Activated naive CD8-positive, alpha-beta T cell treated with anti-CD3 and anti-CD28 coated beads, Interleukin-2, amount 10 ng/mL, durations not matched to agents 7 days and 5 days (primary cell): ENCODE results near the gene GABARAPL2. TPM values are rescaled to one million over a fixed set of nuclear protein-coding genes. Genes with fewer than 3 reads are reported as not detected.

Source experiments
- ATAC-seq: fragments of 150-1000 bp; cut with Tn5 transposase; one replicate; pipeline ENCODE4 v1.10.0; 2021; ENCODE audit warnings: low read depth, moderate library complexity
- POLR2A ChIA-PET: fragments of 350-600 bp; sonication (Branson Sonifier 250); formaldehyde crosslinking; loops from one replicate; lab custom pipeline; 2021; ENCODE audit warnings: antibody characterized with exemption; lab: Charles Lee
- DNase-seq: peaks from one replicate; pipeline ENCODE4 v3.0.0; 2021
- H3K27ac Mint-ChIP-seq: one replicate; pipeline ENCODE4 v1.8.0; 2022; ENCODE audit warnings: mild to moderate bottlenecking, mixed read lengths
- H3K27me3 Mint-ChIP-seq: one replicate; pipeline ENCODE4 v1.8.0; 2022; ENCODE audit warnings: mild to moderate bottlenecking, moderate library complexity, mixed read lengths
- H3K36me3 Mint-ChIP-seq: one replicate; pipeline ENCODE4 v1.8.0; 2021; ENCODE audit warnings: mild to moderate bottlenecking, mixed read lengths
- H3K4me1 Mint-ChIP-seq: one replicate; pipeline ENCODE4 v1.8.0; 2021; ENCODE audit warnings: mixed read lengths
- H3K4me3 Mint-ChIP-seq: one replicate; pipeline ENCODE4 v1.8.0; 2022; ENCODE audit warnings: mild to moderate bottlenecking, moderate library complexity, mixed read lengths
- H3K9me3 Mint-ChIP-seq: one replicate; pipeline ENCODE4 v1.8.0; 2021; ENCODE audit warnings: mixed read lengths
- total RNA-seq, 2 experiments: library from RNA; stranded (reverse); gene quantifications; one replicate each; pipeline ENCODE4 v1.2.3, GENCODE V29; 2021

GABARAPL2 gene
- total RNA-seq, 2 experiments from 2014 or later = 71.6 to 72.9 TPM

DNA sequence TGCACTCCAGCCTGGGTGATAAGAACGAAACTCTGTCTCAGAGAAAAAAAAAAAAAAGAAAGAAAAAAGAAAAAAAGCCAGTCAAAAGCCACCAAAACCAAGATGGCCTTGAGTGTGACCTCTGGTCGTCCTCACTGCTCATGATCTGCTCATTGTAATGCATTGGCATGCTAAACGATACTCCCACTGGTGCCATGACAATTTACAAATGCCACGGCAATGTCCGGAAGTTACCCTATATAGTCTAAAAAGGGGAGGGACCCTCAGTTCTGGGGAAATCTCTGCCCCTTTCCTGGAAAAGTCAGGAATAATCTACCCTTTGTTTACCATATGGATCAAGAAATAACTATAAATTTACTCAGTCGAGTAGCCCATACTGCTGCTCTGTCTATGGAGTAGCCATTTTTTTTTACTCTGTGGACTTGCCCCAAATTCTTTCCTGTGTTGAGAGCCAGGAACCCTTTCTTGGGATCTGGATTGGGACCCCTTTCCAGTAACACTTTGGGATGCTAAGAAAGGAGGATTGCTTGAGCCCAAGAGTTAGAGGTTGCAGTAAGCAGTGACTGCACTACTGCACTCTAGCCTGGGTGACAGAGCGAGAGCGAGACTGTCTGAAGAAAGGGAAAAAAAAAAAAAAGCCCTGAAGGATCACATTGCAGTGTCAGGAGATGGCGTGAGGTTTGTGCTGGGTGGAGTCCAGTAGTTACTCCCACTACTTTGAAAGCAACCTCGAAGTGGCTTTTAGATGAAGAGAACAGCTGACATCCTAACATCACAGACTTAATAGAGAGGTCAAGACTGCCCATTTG is 6.4 kb upstream of the GABARAPL2 start:
- Mint-ChIP-seq H3K9me3 (no peaks in the 10 kb centered on the region), H3K36me3 (no peaks in the 10 kb centered on the region), H3K27ac (no peak overlapping the region), H3K27me3 (peaks cover 32% of the 10 kb centered on the region), H3K4me3 (no peak overlapping the region), H3K4me1 (peaks cover 8% of the 10 kb centered on the region)
- no peak for DNase-seq
- no peak for ATAC-seq
- POLR2A ChIA-PET = interaction anchor here (0.6 to 1.6 kb wide), 2 partner anchors 88 to 94 kb away, joined by 3 to 5 read pairs; partner anchors contain the start of genes KARS1 and TERF2IP

DNA sequence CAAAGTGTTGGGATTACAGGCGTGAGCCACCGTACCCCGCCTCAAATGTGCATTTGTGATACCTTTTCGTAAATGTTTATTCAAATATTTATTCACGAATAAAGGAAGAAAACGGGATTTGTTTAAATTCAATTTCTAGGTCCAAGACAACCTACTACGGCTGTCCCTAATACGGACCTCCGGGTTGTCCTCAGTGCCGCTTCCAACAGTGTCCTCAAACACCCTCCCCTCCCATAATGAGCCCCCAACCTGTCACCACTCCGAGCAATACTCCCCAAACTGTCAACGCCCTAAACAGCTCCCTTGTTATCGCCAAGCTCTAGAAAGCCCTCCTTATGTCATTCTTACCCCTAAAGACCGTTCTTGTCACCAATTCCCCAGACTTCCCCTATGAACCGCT is 539 bp upstream of the GABARAPL2 start:
- H3K27ac Mint-ChIP-seq = peak overlapping the region; percentile 91
- ATAC-seq (no peak), DNase-seq (no peak)
- H3K9me3 Mint-ChIP-seq = no peaks in the 10 kb centered on the region
- H3K4me3 Mint-ChIP-seq = peak overlapping the region; percentile 93
- H3K36me3 Mint-ChIP-seq = peaks cover 2% of the 10 kb centered on the region
- H3K27me3 Mint-ChIP-seq = peaks cover 22% of the 10 kb centered on the region
- POLR2A ChIA-PET = interaction anchor here (1.3 to 4.7 kb wide), 4 partner anchors 10 to 133 kb away, joined by 6 to 32 read pairs (median 20); partner anchors contain the start of genes ADAT1, CFDP1, KARS1 and TERF2IP
- peaks cover 18% of the 10 kb centered on the region for H3K4me1 Mint-ChIP-seq

DNA sequence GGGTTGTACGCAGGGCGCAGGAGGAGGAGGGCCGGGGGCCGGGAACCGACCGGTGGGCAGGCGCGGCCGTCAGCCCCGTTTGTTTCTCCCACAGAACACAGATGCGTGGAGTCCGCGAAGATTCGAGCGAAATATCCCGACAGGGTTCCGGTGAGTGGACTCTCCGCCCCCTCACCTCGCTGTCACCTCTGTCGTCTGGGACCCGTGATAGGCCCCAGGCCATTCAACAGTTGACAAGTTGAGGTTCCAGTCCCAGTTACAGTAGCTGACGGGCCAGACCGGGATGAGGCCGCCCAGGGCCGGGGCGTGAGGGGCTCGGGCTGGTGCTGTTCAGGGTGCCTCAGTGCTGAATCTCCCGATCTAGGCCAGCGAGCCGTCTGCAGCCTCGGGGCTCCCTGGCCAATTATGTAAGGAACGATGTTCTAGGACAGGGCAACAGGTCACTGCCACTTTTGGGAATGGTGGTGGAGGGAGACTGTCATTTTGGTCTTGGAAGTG is 628 bp downstream of the GABARAPL2 start:
- Mint-ChIP-seq H3K9me3 (no peaks in the 10 kb centered on the region), H3K27me3 (peaks cover 18% of the 10 kb centered on the region), H3K4me3 (peak overlapping the region; percentile 93), H3K4me1 (peaks cover 18% of the 10 kb centered on the region), H3K36me3 (peaks cover 5% of the 10 kb centered on the region), H3K27ac (peak overlapping the region; percentile 77)
- POLR2A ChIA-PET = interaction anchor here (0.8 to 4.7 kb wide), 7 partner anchors 9 to 82 kb away, joined by 3 to 32 read pairs (median 5); partner anchors contain the start of genes ADAT1, KARS1, TERF2IP and TMEM231
- peak; percentile 3 for ATAC-seq
- DNase-seq = no peak

DNA sequence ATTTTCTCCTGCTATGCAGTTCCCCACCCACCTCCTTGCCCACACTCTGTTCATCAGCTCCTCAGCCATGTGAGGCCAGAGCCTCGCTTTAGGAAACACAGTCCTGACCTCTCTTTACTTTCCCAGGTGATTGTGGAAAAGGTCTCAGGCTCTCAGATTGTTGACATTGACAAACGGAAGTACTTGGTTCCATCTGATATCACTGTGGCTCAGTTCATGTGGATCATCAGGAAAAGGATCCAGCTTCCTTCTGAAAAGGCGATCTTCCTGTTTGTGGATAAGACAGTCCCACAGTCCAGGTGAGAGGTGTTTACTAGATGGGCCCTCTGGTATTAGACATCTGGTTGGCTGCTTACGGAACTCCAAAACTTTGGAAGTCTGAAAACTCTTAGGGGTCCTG is 1.7 kb downstream of the GABARAPL2 start:
- peak overlapping the region; percentile 93 for H3K4me3 Mint-ChIP-seq
- POLR2A ChIA-PET = interaction anchor here (0.8 to 4.7 kb wide), 2 partner anchors 18 to 55 kb away, joined by 3 to 22 read pairs; partner anchors contain the start of gene ADAT1
- no peak overlapping the region for H3K27ac Mint-ChIP-seq
- peaks cover 10% of the 10 kb centered on the region for H3K27me3 Mint-ChIP-seq
- DNase-seq (no peak), ATAC-seq (no peak)
- peaks cover 5% of the 10 kb centered on the region for H3K36me3 Mint-ChIP-seq
- H3K9me3 Mint-ChIP-seq = no peaks in the 10 kb centered on the region
- H3K4me1 Mint-ChIP-seq = peaks cover 18% of the 10 kb centered on the region

DNA sequence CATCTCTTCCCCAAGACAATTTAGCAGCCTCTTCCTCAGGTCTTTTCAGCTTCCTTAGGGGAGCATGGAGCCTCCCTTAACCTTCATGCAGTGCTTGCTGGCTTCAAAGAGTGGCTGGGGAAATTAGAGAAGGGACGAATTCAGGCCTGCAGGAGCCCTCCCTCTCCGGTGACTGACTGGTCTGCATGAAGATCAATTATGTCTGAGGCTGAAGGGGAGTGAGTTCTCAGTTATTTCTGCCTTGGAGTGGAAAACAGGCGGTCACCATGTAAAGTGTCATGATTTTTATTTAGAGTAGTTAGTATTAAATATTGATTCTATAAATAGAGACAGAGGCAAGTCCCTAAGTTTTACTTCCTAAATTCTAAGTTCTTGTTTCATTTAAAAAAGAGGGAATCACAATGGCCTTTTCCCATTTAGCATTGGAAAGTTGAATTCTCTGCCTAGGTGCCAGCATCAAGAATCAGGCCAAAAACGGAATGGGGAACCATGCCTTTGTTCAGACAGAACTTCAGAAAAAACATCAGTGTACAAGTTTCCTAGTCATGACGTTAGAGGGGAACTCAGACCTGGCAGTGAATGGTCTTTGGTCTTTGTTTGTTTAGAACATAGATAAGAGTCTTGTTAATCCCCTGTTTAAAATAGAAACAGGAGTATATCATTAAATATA is 4.4 kb downstream of the GABARAPL2 start:
- no peak overlapping the region for H3K27ac Mint-ChIP-seq
- H3K9me3 Mint-ChIP-seq = no peaks in the 10 kb centered on the region
- H3K36me3 Mint-ChIP-seq = peaks cover 5% of the 10 kb centered on the region
- DNase-seq (no peak), ATAC-seq (no peak)
- POLR2A ChIA-PET = no interaction called here
- no peaks in the 10 kb centered on the region for H3K27me3 Mint-ChIP-seq
- no peak overlapping the region for H3K4me3 Mint-ChIP-seq
- H3K4me1 Mint-ChIP-seq = peaks cover 10% of the 10 kb centered on the region

DNA sequence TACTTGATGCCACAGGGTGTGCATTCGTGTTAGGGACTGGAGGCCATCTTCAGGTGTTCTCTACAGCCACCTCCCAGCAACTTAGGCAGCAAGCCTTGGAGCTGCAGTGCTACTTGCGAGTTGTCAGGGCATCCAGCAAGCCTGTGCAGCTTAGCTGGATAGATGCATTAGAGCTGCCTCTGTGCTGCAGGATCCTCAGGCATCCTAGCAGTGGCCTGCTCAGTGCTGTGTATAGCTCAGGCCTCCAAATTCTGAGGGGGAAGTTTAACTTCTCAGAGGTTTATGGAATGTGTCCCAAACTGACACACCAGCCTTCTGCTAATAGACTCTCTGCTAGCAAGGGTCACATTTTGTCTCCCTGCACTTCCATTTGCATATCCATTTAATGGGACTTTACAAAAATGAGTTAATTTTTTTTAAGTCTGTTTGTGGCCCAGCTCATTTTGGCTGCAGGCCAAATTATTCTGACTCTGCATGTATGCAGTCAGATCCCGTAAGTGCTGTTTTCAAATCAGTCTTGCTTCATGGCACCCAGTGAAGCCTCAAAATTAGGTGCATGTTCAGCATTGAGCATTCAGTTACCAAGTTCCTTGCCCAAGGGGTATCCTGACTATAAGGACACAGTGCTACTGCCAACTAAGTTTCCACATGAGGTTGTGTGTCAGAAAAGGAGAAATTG is 6.8 kb downstream of the GABARAPL2 start:
- Mint-ChIP-seq H3K4me1 (peaks cover 5% of the 10 kb centered on the region), H3K4me3 (no peak overlapping the region), H3K27ac (no peak overlapping the region), H3K9me3 (no peaks in the 10 kb centered on the region), H3K27me3 (no peaks in the 10 kb centered on the region), H3K36me3 (peaks cover 7% of the 10 kb centered on the region)
- POLR2A ChIA-PET = no interaction called here
- ATAC-seq (no peak), DNase-seq (no peak)

DNA sequence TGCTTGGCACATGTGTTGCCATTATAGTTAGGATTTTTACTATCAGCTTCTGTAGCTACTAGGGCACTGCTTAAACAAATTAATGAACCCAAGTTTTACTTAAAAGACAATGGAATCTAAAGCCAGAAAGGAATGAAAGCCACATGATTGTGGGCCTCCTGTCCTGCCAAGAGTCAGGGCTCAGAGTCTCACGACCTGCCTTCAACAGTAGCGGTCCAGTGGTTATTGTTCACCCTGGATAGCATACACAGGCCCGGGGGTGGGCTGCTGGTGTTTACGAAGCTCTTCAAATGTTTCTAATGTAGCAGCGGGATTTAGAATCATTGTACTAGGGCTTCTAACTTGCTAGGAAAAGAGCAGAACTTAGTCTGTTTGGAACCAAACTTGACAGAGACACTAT is 7.8 kb downstream of the GABARAPL2 start:
- no peaks in the 10 kb centered on the region for H3K9me3 Mint-ChIP-seq
- H3K27ac Mint-ChIP-seq = no peak overlapping the region
- H3K4me1 Mint-ChIP-seq = peaks cover 7% of the 10 kb centered on the region
- ATAC-seq = no peak
- H3K36me3 Mint-ChIP-seq = peaks cover 14% of the 10 kb centered on the region
- DNase-seq = no peak
- H3K4me3 Mint-ChIP-seq = no peak overlapping the region
- POLR2A ChIA-PET = no interaction called here
- H3K27me3 Mint-ChIP-seq = no peaks in the 10 kb centered on the region

DNA sequence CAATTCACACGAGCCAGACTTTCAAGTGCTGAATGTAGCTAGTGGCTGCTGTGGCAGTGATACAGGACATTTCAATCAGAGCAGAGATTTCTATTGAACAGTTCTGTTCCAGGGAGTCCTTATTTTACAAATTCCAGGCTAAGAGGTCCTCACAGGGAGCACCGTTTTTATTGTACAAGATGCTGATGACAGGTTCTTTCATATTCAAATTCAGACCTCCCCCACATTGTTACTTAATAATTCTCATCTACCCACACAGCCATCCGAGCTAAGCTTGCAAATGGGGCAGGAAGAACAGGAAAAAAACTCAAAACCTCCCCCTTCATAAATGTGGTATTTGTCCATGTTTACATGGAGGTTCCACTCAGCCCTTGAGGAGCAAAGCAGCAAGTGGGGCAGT is 9.8 kb downstream of the GABARAPL2 start:
- DNase-seq = no peak
- Mint-ChIP-seq H3K4me1 (peaks cover 5% of the 10 kb centered on the region), H3K27ac (no peak overlapping the region), H3K36me3 (peaks cover 16% of the 10 kb centered on the region), H3K9me3 (no peaks in the 10 kb centered on the region), H3K4me3 (no peak overlapping the region), H3K27me3 (no peaks in the 10 kb centered on the region)
- POLR2A ChIA-PET = interaction anchor here (1.2 to 1.4 kb wide), 4 partner anchors 8 to 34 kb away, joined by 3 to 5 read pairs (median 3); partner anchors contain the start of gene GABARAPL2
- no peak for ATAC-seq

DNA sequence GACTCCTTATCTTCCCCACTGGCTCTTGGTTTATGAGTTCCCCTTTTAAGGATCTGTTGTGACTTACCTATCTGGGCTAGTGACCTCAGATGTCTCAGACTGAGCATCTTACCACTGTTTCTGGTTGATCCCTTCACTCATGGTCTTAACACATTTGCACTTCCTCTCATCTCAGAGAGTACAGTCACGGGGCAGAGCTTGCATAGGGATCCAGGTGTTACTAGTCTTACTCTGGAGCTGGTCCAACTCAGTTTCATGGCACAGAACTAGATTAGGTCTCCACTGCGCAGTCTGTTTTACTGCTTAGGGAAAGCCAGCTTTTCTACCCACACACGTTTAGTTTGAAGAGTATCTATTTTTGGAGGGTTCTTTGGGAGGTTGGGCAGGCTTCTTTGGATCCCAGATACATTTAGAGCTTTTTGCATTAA is 10.2 kb downstream of the GABARAPL2 start:
- H3K36me3 Mint-ChIP-seq = peaks cover 13% of the 10 kb centered on the region
- ATAC-seq (no peak), DNase-seq (no peak)
- POLR2A ChIA-PET = interaction anchor here (1.2 to 1.4 kb wide), 3 partner anchors 10 to 34 kb away, joined by 3 to 5 read pairs (median 3); partner anchors contain the start of gene GABARAPL2
- no peaks in the 10 kb centered on the region for H3K9me3 Mint-ChIP-seq
- no peak overlapping the region for H3K4me3 Mint-ChIP-seq
- H3K27me3 Mint-ChIP-seq = no peaks in the 10 kb centered on the region
- H3K27ac Mint-ChIP-seq = no peak overlapping the region
- H3K4me1 Mint-ChIP-seq = peaks cover 5% of the 10 kb centered on the region

DNA sequence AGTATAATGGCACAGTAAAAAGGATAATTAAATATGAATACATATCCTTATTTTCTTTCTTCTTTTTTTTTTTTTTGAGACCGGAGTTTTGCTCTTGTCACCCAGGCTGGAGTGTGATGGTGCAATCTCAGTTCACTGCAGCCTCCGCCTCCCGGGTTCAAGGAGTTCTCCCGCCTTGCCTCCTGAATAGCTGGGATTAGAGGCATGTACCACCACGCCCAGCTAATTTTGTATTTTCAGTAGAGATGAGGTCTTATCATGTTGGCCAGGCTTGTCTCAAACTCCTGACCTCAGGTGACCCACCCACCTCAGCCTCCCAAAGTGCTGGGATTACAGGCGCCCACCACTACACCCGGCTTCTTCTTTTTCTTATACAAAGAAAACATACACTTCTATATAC is 12.0 kb downstream of the GABARAPL2 start:
- POLR2A ChIA-PET = no interaction called here
- peaks cover 13% of the 10 kb centered on the region for H3K36me3 Mint-ChIP-seq
- no peak overlapping the region for H3K4me3 Mint-ChIP-seq
- no peak for DNase-seq
- peaks cover 5% of the 10 kb centered on the region for H3K4me1 Mint-ChIP-seq
- H3K27me3 Mint-ChIP-seq = no peaks in the 10 kb centered on the region
- no peak overlapping the region for H3K27ac Mint-ChIP-seq
- ATAC-seq = no peak
- no peaks in the 10 kb centered on the region for H3K9me3 Mint-ChIP-seq

DNA sequence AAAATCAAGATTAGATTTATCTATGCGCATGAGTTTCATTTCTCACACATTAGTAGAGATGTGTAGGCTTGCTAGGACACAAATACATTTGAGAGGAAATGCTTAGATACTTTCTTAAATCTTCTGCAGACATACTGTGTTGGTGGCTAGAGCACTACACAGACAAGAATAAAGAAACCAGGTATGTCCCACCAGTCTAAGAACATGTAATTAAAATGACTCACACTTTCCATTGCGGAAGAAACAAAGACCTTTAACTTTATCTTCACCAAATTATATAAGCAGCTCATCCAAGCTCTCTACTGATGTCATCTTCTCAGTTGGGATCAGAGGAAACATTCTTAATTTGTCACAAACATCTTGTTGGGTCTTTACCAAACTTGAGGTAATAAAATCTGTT is 12.5 kb downstream of the GABARAPL2 start:
- no peak for ATAC-seq
- Mint-ChIP-seq H3K27me3 (no peaks in the 10 kb centered on the region), H3K4me3 (no peak overlapping the region), H3K4me1 (peaks cover 5% of the 10 kb centered on the region), H3K9me3 (no peaks in the 10 kb centered on the region), H3K36me3 (peaks cover 13% of the 10 kb centered on the region), H3K27ac (no peak overlapping the region)
- no peak for DNase-seq
- POLR2A ChIA-PET = interaction anchor here (0.6 kb wide), 1 partner anchor 1706 kb away, joined by 3 read pairs; no protein-coding TSS in a partner anchor

DNA sequence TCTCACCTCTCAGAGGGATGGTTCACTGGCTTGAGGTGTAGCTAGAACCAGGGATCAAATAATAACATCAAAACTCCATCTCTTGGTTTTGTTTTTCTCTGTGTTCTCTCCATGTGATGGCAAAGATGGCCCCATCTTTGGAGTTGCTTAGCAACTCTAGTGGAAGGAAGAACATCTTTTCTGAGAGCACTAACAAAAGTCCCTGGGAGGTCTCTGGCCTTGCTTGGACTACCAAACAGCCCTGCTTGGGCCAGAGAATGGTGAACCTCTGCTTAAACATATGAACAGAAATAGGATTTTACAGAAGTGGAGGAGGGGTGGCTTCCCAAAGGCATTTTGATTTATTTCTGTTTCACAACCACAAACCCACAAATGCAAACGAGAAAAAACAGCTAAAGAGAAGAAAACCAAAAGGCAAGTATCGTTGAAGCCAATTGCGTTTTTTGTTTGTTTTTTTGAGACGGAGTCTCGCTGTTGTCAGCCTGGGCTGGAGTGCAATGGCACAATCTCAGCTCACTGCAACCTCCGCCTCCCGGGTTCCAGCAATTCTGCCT is 13.2 kb downstream of the GABARAPL2 start:
- H3K27me3 Mint-ChIP-seq = no peaks in the 10 kb centered on the region
- H3K4me3 Mint-ChIP-seq = no peak overlapping the region
- H3K27ac Mint-ChIP-seq = no peak overlapping the region
- peaks cover 5% of the 10 kb centered on the region for H3K4me1 Mint-ChIP-seq
- no peak for DNase-seq
- no peak for ATAC-seq
- H3K36me3 Mint-ChIP-seq = peaks cover 13% of the 10 kb centered on the region
- no peaks in the 10 kb centered on the region for H3K9me3 Mint-ChIP-seq
- POLR2A ChIA-PET = interaction anchor here (0.6 kb wide), 1 partner anchor 1707 kb away, joined by 3 read pairs; no protein-coding TSS in a partner anchor
